IMR-90 (cell line): ENCODE data around the gene EPB41L2. TPM values are rescaled to one million over a fixed set of nuclear protein-coding genes. Genes with fewer than 3 reads are reported as not detected.

Source experiments
- ATAC-seq: fragments of 200-7000 bp; cut with Tn5 transposase; 2 replicates; pipeline ENCODE4 v1.9.1; 2020; ENCODE audit warnings: low read depth, mild to moderate bottlenecking, moderate library complexity
- BruUV-seq: library from RNA; stranded (reverse); fragments of 400-500 nt; replicated peaks from 2 replicates; lab custom pipeline; 2021; lab: Mats Ljungman, UMichigan
- CTCF ChIA-PET: fragments of 300-600 bp; formaldehyde crosslinking; extraction: SDS; loops from one replicate; lab custom pipeline; 2021; ENCODE audit warnings: antibody characterized with exemption; lab: Yijun Ruan, JAX
- POLR2A ChIA-PET: fragments of 300-600 bp; sonication (Branson Sonifier 250); formaldehyde crosslinking; loops from one replicate; lab custom pipeline; 2022; ENCODE audit warnings: antibody characterized with exemption; ENCODE audit not compliant: unreplicated experiment; lab: Charles Lee
- DNase-seq: peaks from one replicate; pipeline ENCODE4 v3.0.0; 2013
- H2AFZ ChIP-seq: replicated peaks from 2 replicates; pipeline ENCODE3; 2013; ENCODE audit warnings: low read length, mild to moderate bottlenecking; ENCODE audit not compliant: poor library complexity
- H2AK5ac ChIP-seq: 2 replicates; pipeline ENCODE4 v1.6.1; 2013; ENCODE audit warnings: low read depth, low read length, inconsistent platforms
- H2AK9ac ChIP-seq: replicated peaks from 2 replicates; pipeline ENCODE3; 2013; ENCODE audit warnings: mild to moderate bottlenecking, low read depth, low read length, moderate library complexity; ENCODE audit not compliant: poor library complexity
- H2BK120ac ChIP-seq: 2 replicates; pipeline ENCODE4 v1.6.1; 2013; ENCODE audit warnings: low read depth, low read length, inconsistent platforms
- H2BK15ac ChIP-seq: 3 replicates; pipeline ENCODE4 v1.6.1; 2013; ENCODE audit warnings: low read depth, low read length, inconsistent platforms
- H2BK20ac ChIP-seq: 2 replicates; pipeline ENCODE4 v1.6.1; 2013; ENCODE audit warnings: low read depth, mild to moderate bottlenecking, inconsistent platforms, low read length, moderate library complexity
- H2BK5ac ChIP-seq: 2 replicates; pipeline ENCODE4 v1.6.1; 2013; ENCODE audit warnings: mild to moderate bottlenecking, low read depth, low read length, inconsistent platforms; ENCODE audit not compliant: poor library complexity, severe bottlenecking
- H3K14ac ChIP-seq: replicated peaks from 2 replicates; pipeline ENCODE4 v1.6.1; 2013; ENCODE audit warnings: low read depth, low read length, inconsistent platforms
- H3K18ac ChIP-seq: 2 replicates; pipeline ENCODE4 v1.6.1; 2013; ENCODE audit warnings: low read depth, low read length, control low read depth
- H3K23ac ChIP-seq: 2 replicates; pipeline ENCODE4 v1.6.1; 2013; ENCODE audit warnings: low read depth, low read length, inconsistent platforms
- H3K27ac ChIP-seq: 2 replicates; pipeline ENCODE4 v1.5.1; 2013; ENCODE audit warnings: mild to moderate bottlenecking, control low read depth, low read length; ENCODE audit not compliant: insufficient read depth
- H3K27me3 ChIP-seq: 2 replicates; pipeline ENCODE4 v1.6.1; 2013; ENCODE audit warnings: low read length; ENCODE audit not compliant: control insufficient read depth, insufficient read depth
- H3K36me3 ChIP-seq: 2 replicates; pipeline ENCODE4 v1.6.1; 2013; ENCODE audit warnings: low read length, mixed read lengths; ENCODE audit not compliant: control insufficient read depth, insufficient read depth
- H3K4ac ChIP-seq: 2 replicates; pipeline ENCODE4 v1.6.1; 2013; ENCODE audit warnings: low read depth, low read length, inconsistent platforms
- H3K4me1 ChIP-seq: 2 replicates; pipeline ENCODE4 v1.6.1; 2013; ENCODE audit warnings: low read length, mixed read lengths; ENCODE audit not compliant: control insufficient read depth, insufficient read depth
- H3K4me2 ChIP-seq: 2 replicates; pipeline ENCODE4 v1.6.1; 2013; ENCODE audit warnings: low read depth, mild to moderate bottlenecking, control low read depth, low read length, moderate library complexity
- H3K4me3 ChIP-seq: 2 replicates; pipeline ENCODE4 v1.5.1; 2013; ENCODE audit warnings: low read depth, mild to moderate bottlenecking, control low read depth, low read length, moderate library complexity; ENCODE audit not compliant: insufficient read depth
- H3K56ac ChIP-seq: 2 replicates; pipeline ENCODE4 v1.6.1; 2013; ENCODE audit warnings: low read length, inconsistent platforms; ENCODE audit not compliant: insufficient read depth; ENCODE audit errors: extremely low read depth
- H3K79me1 ChIP-seq, 2 experiments: 2 replicates each; pipeline ENCODE4 v1.6.1; 2013; ENCODE audit warnings: low read length in 2 of 2, inconsistent platforms in 1 of 2, low read depth in 1 of 2
- H3K9ac ChIP-seq: 2 replicates; pipeline ENCODE4 v1.6.1; 2013; ENCODE audit warnings: low read depth, low read length, control low read depth
- H3K9me1 ChIP-seq: 2 replicates; pipeline ENCODE4 v1.6.1; 2013; ENCODE audit warnings: low read length, inconsistent platforms; ENCODE audit not compliant: insufficient read depth
- H3K9me3 ChIP-seq: 2 replicates; pipeline ENCODE4 v1.6.1; 2013; ENCODE audit warnings: low read length; ENCODE audit not compliant: control insufficient read depth, insufficient read depth
- H4K20me1 ChIP-seq: 2 replicates; pipeline ENCODE4 v1.6.1; 2013; ENCODE audit warnings: low read length, inconsistent platforms; ENCODE audit not compliant: insufficient read depth
- H4K5ac ChIP-seq: 2 replicates; pipeline ENCODE4 v1.6.1; 2013; ENCODE audit warnings: mild to moderate bottlenecking, low read depth, low read length, control low read depth
- H4K8ac ChIP-seq, 2 experiments: 2 replicates each; pipeline ENCODE4 v1.6.1; 2013; ENCODE audit warnings: low read depth in 2 of 2, low read length in 2 of 2, control low read depth in 1 of 2, inconsistent platforms in 1 of 2
- H4K91ac ChIP-seq: 2 replicates; pipeline ENCODE4 v1.6.1; 2013; ENCODE audit warnings: low read depth, low read length, inconsistent platforms; ENCODE audit not compliant: insufficient read depth
- BHLHE40 ChIP-seq: fragments of 150-350 bp; IDR thresholded peaks from 2 replicates; pipeline ENCODE4 v1.6.1; 2016; ENCODE audit warnings: mild to moderate bottlenecking, low read depth, low read length
- CEBPB ChIP-seq: IDR thresholded peaks from 2 replicates; pipeline ENCODE4 v1.6.1; 2012; ENCODE audit warnings: low read depth, low read length, improper control_type of control experiment
- CHD1 ChIP-seq: IDR thresholded peaks from 2 replicates; pipeline ENCODE4 v1.6.1; 2012; ENCODE audit warnings: low read depth, low read length, improper control_type of control experiment
- CTCF ChIP-seq: conservative IDR thresholded peaks from 2 replicates; pipeline ENCODE4 v1.5.1; 2012; ENCODE audit warnings: mild to moderate bottlenecking, low read depth, low read length, improper control_type of control experiment
- ELK1 ChIP-seq: fragments of 150-350 bp; IDR thresholded peaks from 2 replicates; pipeline ENCODE4 v1.6.1; 2016; ENCODE audit warnings: low read depth, mild to moderate bottlenecking, low read length, moderate library complexity, borderline replicate concordance
- FOS ChIP-seq: fragments of 150-350 bp; IDR thresholded peaks from 2 replicates; pipeline ENCODE4 v1.6.1; 2016; ENCODE audit warnings: low read depth, low read length
- MAFK ChIP-seq: IDR thresholded peaks from 2 replicates; pipeline ENCODE4 v1.6.1; 2012; ENCODE audit warnings: low read depth, low read length, improper control_type of control experiment
- MAZ ChIP-seq: IDR thresholded peaks from 2 replicates; pipeline ENCODE4 v1.6.1; 2012; ENCODE audit warnings: low read depth, mild to moderate bottlenecking, low read length, improper control_type of control experiment, moderate library complexity, borderline replicate concordance
- MXI1 ChIP-seq: IDR thresholded peaks from 2 replicates; pipeline ENCODE4 v1.6.1; 2012; ENCODE audit warnings: low read depth, mild to moderate bottlenecking, low read length, moderate library complexity, borderline replicate concordance
- NFE2L2 ChIP-seq: fragments of 150-350 bp; IDR thresholded peaks from 2 replicates; pipeline ENCODE4 v1.6.1; 2016; ENCODE audit warnings: low read depth, mild to moderate bottlenecking, low read length
- POLR2A ChIP-seq: IDR thresholded peaks from 2 replicates; pipeline ENCODE4 v1.6.1; 2012; ENCODE audit warnings: mild to moderate bottlenecking, low read depth, low read length
- RAD21 ChIP-seq: IDR thresholded peaks from 2 replicates; pipeline ENCODE4 v1.6.1; 2012; ENCODE audit warnings: low read length, improper control_type of control experiment
- RCOR1 ChIP-seq: IDR thresholded peaks from 2 replicates; pipeline ENCODE4 v1.6.1; 2012; ENCODE audit warnings: mild to moderate bottlenecking, low read length, improper control_type of control experiment; ENCODE audit not compliant: insufficient replicate concordance
- RFX5 ChIP-seq: IDR thresholded peaks from 2 replicates; pipeline ENCODE4 v1.8.0; 2012; ENCODE audit warnings: low read depth, mild to moderate bottlenecking, low read length, moderate library complexity
- SMC3 ChIP-seq: fragments of 150-350 bp; IDR thresholded peaks from 2 replicates; pipeline ENCODE4 v1.6.1; 2016; ENCODE audit warnings: low read depth, mild to moderate bottlenecking, antibody characterized with exemption, low read length, moderate library complexity
- USF2 ChIP-seq: fragments of 150-350 bp; IDR thresholded peaks from 2 replicates; pipeline ENCODE4 v1.6.1; 2017; ENCODE audit warnings: mild to moderate bottlenecking, antibody characterized with exemption, low read length, low read depth
- WGBS, 2 experiments: methylation state at CpG; one replicate each; pipeline versions ENCODE4 v1.1.5 to v1.1.7; 2013; ENCODE audit warnings: missing lambda C conversion rate in 2 of 2; ENCODE audit not compliant: insufficient read length in 1 of 2; ENCODE audit errors: extremely low coverage in 2 of 2; 5-methylcytosine and 5-hydroxymethylcytosine counted together
- dilution Hi-C: fragments of 300-500 bp; cut with HindIII; formaldehyde crosslinking; loops from one replicate; pipeline ENCODE4 v1.14.3; 2018; ENCODE audit warnings: low sequenced_read_pairs; ENCODE audit not compliant: unreplicated experiment
- in situ Hi-C: fragments of 300-500 bp; cut with MboI; formaldehyde crosslinking; loops from 3 replicates; pipeline ENCODE4 v1.14.3; 2019; ENCODE audit warnings: low sequenced_read_pairs, inconsistent platforms, mixed read lengths
- intact Hi-C: fragments of 100-400 bp; cut with micrococcal nuclease; formaldehyde crosslinking; loops from 2 replicates; pipeline ENCODE4 v1.10.0; 2022
- polyA plus RNA-seq, 3 experiments: library from polyadenylated mRNA; depleted of rRNA; stranded (reverse); fragments of >200 nt; gene quantifications; 2 replicates each; pipeline ENCODE4 v1.2.3, GENCODE V29; 2012; ENCODE audit warnings: low replicate concordance in 1 of 3
- total RNA-seq: library from RNA; depleted of rRNA; stranded (reverse); fragments of >200 nt; gene quantifications from 2 replicates; pipeline ENCODE4 v1.2.3, GENCODE V29; 2012

Gene EPB41L2
- total and polyA plus RNA-seq, 2 of the 4 experiments (the other 2 are of a cell fraction) = 85.7 to 99.8 TPM

GRCh38 chr6:131103296-131103695 lies 40.3 kb upstream of the EPB41L2 start:
- TF ChIP-seq USF2 = no peak
- TF ChIP-seq POLR2A = no peak
- no peak for TF ChIP-seq MAFK
- no peak for TF ChIP-seq MXI1
- no peak for TF ChIP-seq BHLHE40
- no peak for TF ChIP-seq ELK1
- TF ChIP-seq SMC3 = no peak
- TF ChIP-seq FOS = no peak
- no peak for TF ChIP-seq MAZ
- no peak for TF ChIP-seq RCOR1
- TF ChIP-seq RFX5 = no peak
- TF ChIP-seq CHD1 = no peak
- TF ChIP-seq CEBPB = no peak
- no peak for TF ChIP-seq NFE2L2
- TF ChIP-seq CTCF = no peak
- no peak for TF ChIP-seq RAD21
- Histone ChIP-seq H3K4me2 (no peak overlapping the region), H3K4me1 (peaks cover 8% of the 10 kb centered on the region), H2AFZ (no peak overlapping the region), H3K4ac (peak overlapping the region; percentile 37), H3K9me1 (peaks cover 4% of the 10 kb centered on the region), H3K36me3 (no peaks in the 10 kb centered on the region), H4K5ac (no peak overlapping the region), H3K27me3 (no peaks in the 10 kb centered on the region), H2AK9ac (no peak overlapping the region), H3K27ac (no peak overlapping the region), H3K18ac (peak overlapping the region; percentile 50; the same call in 1 of the 2 replicates), H2BK120ac (peak overlapping the region; percentile 82), H4K91ac (peak overlapping the region; percentile 27; the same call in 1 of the 2 replicates), H3K23ac (no peak overlapping the region), H2AK5ac (peak overlapping the region; percentile 33; the same call in 1 of the 2 replicates), H2BK15ac (peak overlapping the region; percentile 83), H2BK5ac (no peak overlapping the region), H3K79me1 (0 out of 4 replicates have a peak, but pooled peaks cover 0 to 3% of the 10 kb centered on the region in 2 experiments), H4K8ac (peak overlapping the region; percentile 26 to 44; a peak in 2 of 4 replicates), H3K4me3 (no peak overlapping the region), H3K9ac (no peak overlapping the region), H2BK20ac (peak overlapping the region; percentile 89), H3K9me3 (no peaks in the 10 kb centered on the region), H3K14ac (0 out of 2 replicates have a peak overlapping the region, but pooled peaks have one; percentile 4), H4K20me1 (no peaks in the 10 kb centered on the region), H3K56ac (no peak overlapping the region)
- no peak for ATAC-seq
- intact Hi-C loops (no loop called here), dilution Hi-C loops (no loop called here), in situ Hi-C loops (no loop called here)
- no CpG with 5 or more reads among the region's 4 CpGs for WGBS, 2 experiments
- POLR2A ChIA-PET = no interaction called here
- no TSS peak for BruUV-seq
- CTCF ChIA-PET = no interaction called here
- DNase-seq = no peak
